ENCODE results near the gene MSN. TPM values are rescaled to one million over a fixed set of nuclear protein-coding genes. Genes with fewer than 3 reads are reported as not detected.

MSN gene
- polyA plus RNA-seq, 1 donor from 2014 or later, result 2.3 TPM

GRCh38 chrX:65702956-65703355, 35.5 kb downstream of the MSN start:
- no peaks in the 10 kb centered on the region for H3F3A ChIP-seq (ENCODE audit: insufficient read depth, low read length, poor library complexity, severe bottlenecking)
- no peaks in the 10 kb centered on the region for H3K27me3 ChIP-seq (ENCODE audit: insufficient read depth, low read depth, low read length)
- H3K9me2 ChIP-seq (ENCODE audit: insufficient read depth, low read length), result no peaks in the 10 kb centered on the region
- TF ChIP-seq SMC3 (conservative IDR thresholded peaks at IDR 0.05; ENCODE audit: poor library complexity), result no peak
- TF ChIP-seq MXI1 (conservative IDR thresholded peaks at IDR 0.05; ENCODE audit: poor library complexity, severe bottlenecking), result no peak
- TF ChIP-seq, protein P1, sequence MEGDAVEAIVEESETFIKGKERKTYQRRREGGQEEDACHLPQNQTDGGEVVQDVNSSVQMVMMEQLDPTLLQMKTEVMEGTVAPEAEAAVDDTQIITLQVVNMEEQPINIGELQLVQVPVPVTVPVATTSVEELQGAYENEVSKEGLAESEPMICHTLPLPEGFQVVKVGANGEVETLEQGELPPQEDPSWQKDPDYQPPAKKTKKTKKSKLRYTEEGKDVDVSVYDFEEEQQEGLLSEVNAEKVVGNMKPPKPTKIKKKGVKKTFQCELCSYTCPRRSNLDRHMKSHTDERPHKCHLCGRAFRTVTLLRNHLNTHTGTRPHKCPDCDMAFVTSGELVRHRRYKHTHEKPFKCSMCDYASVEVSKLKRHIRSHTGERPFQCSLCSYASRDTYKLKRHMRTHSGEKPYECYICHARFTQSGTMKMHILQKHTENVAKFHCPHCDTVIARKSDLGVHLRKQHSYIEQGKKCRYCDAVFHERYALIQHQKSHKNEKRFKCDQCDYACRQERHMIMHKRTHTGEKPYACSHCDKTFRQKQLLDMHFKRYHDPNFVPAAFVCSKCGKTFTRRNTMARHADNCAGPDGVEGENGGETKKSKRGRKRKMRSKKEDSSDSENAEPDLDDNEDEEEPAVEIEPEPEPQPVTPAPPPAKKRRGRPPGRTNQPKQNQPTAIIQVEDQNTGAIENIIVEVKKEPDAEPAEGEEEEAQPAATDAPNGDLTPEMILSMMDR (IDR thresholded peaks at IDR 0.05; ENCODE audit: poor library complexity, severe bottlenecking), result no peak
- TF ChIP-seq EZH2 (IDR thresholded peaks at IDR 0.05; ENCODE audit: borderline replicate concordance, insufficient read depth, low read length, poor library complexity, severe bottlenecking), result no peak
- no peak for TF ChIP-seq POLR2AphosphoS5 (IDR thresholded peaks at IDR 0.05)
- no peak for TF ChIP-seq RAD21 (conservative IDR thresholded peaks at IDR 0.05)
- no peak for TF ChIP-seq TAF1 (IDR thresholded peaks at IDR 0.05; ENCODE audit: low read depth)
- TF ChIP-seq REST (IDR thresholded peaks at IDR 0.05; ENCODE audit: borderline replicate concordance), result no peak
- TF ChIP-seq EP300 (conservative IDR thresholded peaks at IDR 0.05; ENCODE audit: poor library complexity, severe bottlenecking), result no peak
- no peaks in the 10 kb centered on the region for H3K9me3 ChIP-seq (ENCODE audit: low read length)
- H4K20me1 ChIP-seq (ENCODE audit: insufficient read depth), result no peaks in the 10 kb centered on the region
- no peak overlapping the region for H3K4me2 ChIP-seq (ENCODE audit: low read length)
- H3K27ac ChIP-seq (ENCODE audit: low read length), result no peak overlapping the region
- H3K9ac ChIP-seq (ENCODE audit: low read length), result no peak overlapping the region
- H3K79me2 ChIP-seq (replicated peaks; ENCODE audit: insufficient read depth, low read length), result no peaks in the 10 kb centered on the region
- H3K36me3 ChIP-seq (ENCODE audit: insufficient read depth, low read length), result no peaks in the 10 kb centered on the region
- H2AFZ ChIP-seq (ENCODE audit: low read depth, low read length), result no peak overlapping the region
- no peak overlapping the region for H3K4me3 ChIP-seq (ENCODE audit: low read length)

DNA sequence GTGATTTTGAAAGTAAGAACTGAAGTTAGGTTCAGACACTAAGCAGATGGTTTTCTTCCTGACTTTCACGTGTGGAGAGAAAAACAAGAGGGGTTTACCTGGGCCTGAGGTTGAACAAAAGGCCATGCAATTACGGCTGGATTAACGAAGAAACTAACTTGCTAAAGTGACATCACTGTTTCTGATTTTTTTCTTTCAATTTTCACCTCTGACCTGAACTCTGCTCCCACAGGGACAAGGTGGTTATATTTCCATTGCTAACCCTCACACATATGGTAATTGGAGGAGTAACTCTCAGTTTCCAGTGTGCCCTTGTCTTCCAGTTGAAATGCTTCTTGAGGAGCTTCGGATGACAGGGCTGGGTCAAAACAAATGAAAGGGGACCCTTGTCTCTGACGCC, 38.0 kb downstream of the MSN start:
- H3K9ac ChIP-seq (ENCODE audit: low read length), result no peak overlapping the region
- H3K36me3 ChIP-seq (ENCODE audit: insufficient read depth, low read length), result no peaks in the 10 kb centered on the region
- H3K9me2 ChIP-seq (ENCODE audit: insufficient read depth, low read length), result no peaks in the 10 kb centered on the region
- no peak overlapping the region for H3K4me2 ChIP-seq (ENCODE audit: low read length)
- H3F3A ChIP-seq (ENCODE audit: insufficient read depth, low read length, poor library complexity, severe bottlenecking), result no peaks in the 10 kb centered on the region
- no peaks in the 10 kb centered on the region for H3K79me2 ChIP-seq (replicated peaks; ENCODE audit: insufficient read depth, low read length)
- H3K27ac ChIP-seq (ENCODE audit: low read length), result no peak overlapping the region
- H4K20me1 ChIP-seq (ENCODE audit: insufficient read depth), result no peaks in the 10 kb centered on the region
- H2AFZ ChIP-seq (ENCODE audit: low read depth, low read length), result no peak overlapping the region
- H3K9me3 ChIP-seq (ENCODE audit: low read length), result no peaks in the 10 kb centered on the region
- no peak overlapping the region for H3K4me3 ChIP-seq (ENCODE audit: low read length)
- TF ChIP-seq REST (IDR thresholded peaks at IDR 0.05; ENCODE audit: borderline replicate concordance), result no peak
- no peak for TF ChIP-seq POLR2AphosphoS5 (IDR thresholded peaks at IDR 0.05)
- TF ChIP-seq EZH2 (IDR thresholded peaks at IDR 0.05; ENCODE audit: borderline replicate concordance, insufficient read depth, low read length, poor library complexity, severe bottlenecking), result no peak
- TF ChIP-seq SMC3 (conservative IDR thresholded peaks at IDR 0.05; ENCODE audit: poor library complexity), result no peak
- TF ChIP-seq, protein P1 (IDR thresholded peaks at IDR 0.05; ENCODE audit: poor library complexity, severe bottlenecking), result no peak
- TF ChIP-seq MXI1 (conservative IDR thresholded peaks at IDR 0.05; ENCODE audit: poor library complexity, severe bottlenecking), result no peak
- no peak for TF ChIP-seq TAF1 (IDR thresholded peaks at IDR 0.05; ENCODE audit: low read depth)
- TF ChIP-seq EP300 (conservative IDR thresholded peaks at IDR 0.05; ENCODE audit: poor library complexity, severe bottlenecking), result no peak
- no peak for TF ChIP-seq RAD21 (conservative IDR thresholded peaks at IDR 0.05)
- no peaks in the 10 kb centered on the region for H3K27me3 ChIP-seq (ENCODE audit: insufficient read depth, low read depth, low read length)
